A673 (cell line): ENCODE measurements around the gene FCGR3A.
"Not testable (repeated sequence)": the region's sequence is repeated elsewhere in the genome, so short reads cannot be mapped to it uniquely, and the experiment has no call there.

Experiments used
- CTCF ChIP-seq: fragments of 300-800, 200-600 bp; sonication (generic); conservative IDR thresholded peaks from 2 replicates; pipeline ENCODE4 v1.5.1; 2017; ENCODE audit warnings: low read depth, mild to moderate bottlenecking, antibody characterized with exemption, low read length, moderate library complexity, mixed read lengths
- EZH2 ChIP-seq: fragments of 200-600 bp; sonication (generic); IDR thresholded peaks from 2 replicates; pipeline ENCODE4 v1.6.1; 2017; ENCODE audit warnings: borderline replicate concordance, low read depth, mild to moderate bottlenecking, mixed read lengths, antibody characterized with exemption, low read length; ENCODE audit not compliant: poor library complexity, severe bottlenecking

GRCh38 chr1:161592586-161592985 is 43.0 kb upstream of the FCGR3A start:
- not testable (repeated sequence) for TF ChIP-seq CTCF, EZH2
